ENCODE measurements around the gene SPEG.

DNA sequence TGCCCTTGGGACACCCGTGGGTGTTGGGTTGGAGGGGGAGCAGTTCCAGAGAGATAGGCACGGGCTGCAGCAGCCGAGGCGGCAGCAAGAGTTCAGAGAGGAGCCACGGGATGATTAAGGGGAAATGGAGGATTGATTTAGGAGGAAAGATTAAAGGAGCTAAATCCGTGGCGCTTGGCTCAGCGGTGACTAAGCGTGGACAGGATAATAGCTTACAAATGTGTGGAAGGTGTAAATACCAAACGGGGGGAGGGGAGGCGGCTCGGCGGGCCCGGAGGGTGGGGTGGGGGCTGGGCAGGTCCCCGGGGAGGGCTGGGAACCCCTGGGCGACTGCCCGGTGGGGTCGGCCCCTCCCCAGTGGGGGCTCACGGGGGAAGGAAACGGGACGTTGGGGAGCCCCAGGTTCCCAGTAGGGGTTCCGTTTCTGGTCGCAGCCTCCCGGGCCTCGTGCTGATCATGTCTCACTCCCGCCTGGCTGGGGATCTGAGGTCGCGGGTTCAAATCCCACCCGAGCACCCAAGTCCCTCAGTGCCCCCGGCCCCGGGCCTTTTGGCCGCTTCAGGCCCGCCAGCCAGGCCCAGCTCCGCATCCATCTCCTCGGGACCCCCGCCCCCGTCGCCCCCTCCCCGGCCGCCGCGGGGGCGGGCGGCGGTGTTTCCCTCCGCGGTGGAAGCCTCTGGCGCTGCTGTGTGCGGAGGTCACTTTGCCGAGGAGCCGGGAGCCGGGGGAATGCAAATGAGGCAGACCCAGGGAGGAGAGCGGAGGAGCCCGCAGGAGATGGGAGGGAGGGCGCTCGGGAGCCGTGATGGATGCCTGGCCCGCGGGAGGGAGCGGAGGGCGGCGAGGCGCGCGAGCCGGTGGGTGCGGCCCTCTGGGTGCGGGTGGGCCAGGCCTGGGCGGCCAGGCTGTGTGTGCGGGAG, 87.7 kb downstream of the SPEG start:
- TF ChIP-seq, protein P1, sequence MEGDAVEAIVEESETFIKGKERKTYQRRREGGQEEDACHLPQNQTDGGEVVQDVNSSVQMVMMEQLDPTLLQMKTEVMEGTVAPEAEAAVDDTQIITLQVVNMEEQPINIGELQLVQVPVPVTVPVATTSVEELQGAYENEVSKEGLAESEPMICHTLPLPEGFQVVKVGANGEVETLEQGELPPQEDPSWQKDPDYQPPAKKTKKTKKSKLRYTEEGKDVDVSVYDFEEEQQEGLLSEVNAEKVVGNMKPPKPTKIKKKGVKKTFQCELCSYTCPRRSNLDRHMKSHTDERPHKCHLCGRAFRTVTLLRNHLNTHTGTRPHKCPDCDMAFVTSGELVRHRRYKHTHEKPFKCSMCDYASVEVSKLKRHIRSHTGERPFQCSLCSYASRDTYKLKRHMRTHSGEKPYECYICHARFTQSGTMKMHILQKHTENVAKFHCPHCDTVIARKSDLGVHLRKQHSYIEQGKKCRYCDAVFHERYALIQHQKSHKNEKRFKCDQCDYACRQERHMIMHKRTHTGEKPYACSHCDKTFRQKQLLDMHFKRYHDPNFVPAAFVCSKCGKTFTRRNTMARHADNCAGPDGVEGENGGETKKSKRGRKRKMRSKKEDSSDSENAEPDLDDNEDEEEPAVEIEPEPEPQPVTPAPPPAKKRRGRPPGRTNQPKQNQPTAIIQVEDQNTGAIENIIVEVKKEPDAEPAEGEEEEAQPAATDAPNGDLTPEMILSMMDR (IDR thresholded peaks at IDR 0.05; ENCODE audit: control extremely low read depth in 1 of 3, insufficient read depth in 1 of 3, low read depth in 1 of 3, low read length in 3 of 3): no peak
- TF ChIP-seq EGR1 (IDR thresholded peaks at IDR 0.05; ENCODE audit: borderline replicate concordance, low read depth, low read length) (no peak), POLR2AphosphoS5 (IDR thresholded peaks at IDR 0.05; ENCODE audit: low read depth, low read length) (no peak), KDM5A (IDR thresholded peaks at IDR 0.05; ENCODE audit: low read length) (no peak), HDAC6 (IDR thresholded peaks at IDR 0.05; ENCODE audit: low read depth, low read length) (no peak), CEBPB (IDR thresholded peaks at IDR 0.05; ENCODE audit: low read depth, low read length) (no peak), SP2 (IDR thresholded peaks at IDR 0.05; ENCODE audit: low read length) (no peak)
